Measurements from ENCODE around the gene DLGAP5. TPM values are rescaled to one million over a fixed set of nuclear protein-coding genes. Genes with fewer than 3 reads are reported as not detected.

The DLGAP5 gene
- total RNA-seq, 6 experiments from 2014 or later = 21.8 to 58.3 (median 52.5) TPM

DNA sequence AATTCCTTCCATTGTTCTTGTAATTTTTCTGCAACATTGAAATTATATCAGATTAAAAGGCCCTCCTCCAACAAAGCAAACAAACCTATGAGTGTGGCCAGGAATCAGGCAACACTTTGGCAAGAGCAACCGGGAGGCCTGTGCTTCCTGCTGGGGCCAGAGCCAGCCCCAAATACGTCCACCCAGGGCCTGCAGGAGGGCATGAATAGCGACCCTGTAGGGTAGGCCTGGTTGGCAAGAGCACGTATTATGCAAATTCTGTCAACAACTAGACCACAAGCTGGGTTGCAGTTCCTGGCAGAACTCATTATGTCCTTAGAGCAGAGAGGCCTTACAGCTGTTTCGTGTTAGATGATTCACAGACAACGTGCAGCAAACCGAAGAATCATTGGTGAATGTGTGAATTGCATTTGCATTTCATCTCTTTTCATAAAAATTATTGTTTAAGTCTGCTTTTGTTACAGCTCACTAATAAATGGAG is 89.2 kb downstream of the DLGAP5 start:
- Mint-ChIP-seq H3K27ac (peak overlapping the region; percentile 99), H3K9me3 (peaks cover 18% of the 10 kb centered on the region), H3K36me3 (ENCODE audit: low read depth) (peaks cover 10% of the 10 kb centered on the region), H3K27me3 (ENCODE audit: insufficient read depth) (no peaks in the 10 kb centered on the region; the same call in 1 of the 2 replicates), H3K4me3 (peak overlapping the region; percentile 82), H3K4me1 (ENCODE audit: low read depth) (peaks cover 44% of the 10 kb centered on the region)
- DNase-seq = peak; percentile 95
- TF ChIP-seq, protein P1, sequence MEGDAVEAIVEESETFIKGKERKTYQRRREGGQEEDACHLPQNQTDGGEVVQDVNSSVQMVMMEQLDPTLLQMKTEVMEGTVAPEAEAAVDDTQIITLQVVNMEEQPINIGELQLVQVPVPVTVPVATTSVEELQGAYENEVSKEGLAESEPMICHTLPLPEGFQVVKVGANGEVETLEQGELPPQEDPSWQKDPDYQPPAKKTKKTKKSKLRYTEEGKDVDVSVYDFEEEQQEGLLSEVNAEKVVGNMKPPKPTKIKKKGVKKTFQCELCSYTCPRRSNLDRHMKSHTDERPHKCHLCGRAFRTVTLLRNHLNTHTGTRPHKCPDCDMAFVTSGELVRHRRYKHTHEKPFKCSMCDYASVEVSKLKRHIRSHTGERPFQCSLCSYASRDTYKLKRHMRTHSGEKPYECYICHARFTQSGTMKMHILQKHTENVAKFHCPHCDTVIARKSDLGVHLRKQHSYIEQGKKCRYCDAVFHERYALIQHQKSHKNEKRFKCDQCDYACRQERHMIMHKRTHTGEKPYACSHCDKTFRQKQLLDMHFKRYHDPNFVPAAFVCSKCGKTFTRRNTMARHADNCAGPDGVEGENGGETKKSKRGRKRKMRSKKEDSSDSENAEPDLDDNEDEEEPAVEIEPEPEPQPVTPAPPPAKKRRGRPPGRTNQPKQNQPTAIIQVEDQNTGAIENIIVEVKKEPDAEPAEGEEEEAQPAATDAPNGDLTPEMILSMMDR (IDR thresholded peaks at IDR 0.05) = no peak

DNA sequence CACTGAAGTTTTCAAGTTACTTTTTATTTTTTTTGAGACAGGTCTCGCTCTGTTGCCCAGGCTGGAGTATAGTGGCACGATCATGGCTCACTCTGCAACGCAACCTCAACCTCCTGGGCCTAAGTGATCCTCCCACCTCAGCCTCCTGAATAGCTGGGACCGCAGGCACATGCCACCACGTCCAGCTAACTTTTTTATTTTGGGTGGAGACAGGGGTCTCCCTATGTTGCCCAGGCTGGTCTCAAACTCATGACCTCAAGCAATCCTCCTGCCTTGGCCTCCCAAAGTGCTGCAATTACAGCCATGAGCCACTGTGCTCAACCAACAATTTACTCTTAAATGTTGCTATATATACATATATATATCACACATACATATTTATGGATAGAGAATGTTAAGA is 89.7 kb downstream of the DLGAP5 start:
- H3K27ac Mint-ChIP-seq = peak overlapping the region; percentile 99

DNA sequence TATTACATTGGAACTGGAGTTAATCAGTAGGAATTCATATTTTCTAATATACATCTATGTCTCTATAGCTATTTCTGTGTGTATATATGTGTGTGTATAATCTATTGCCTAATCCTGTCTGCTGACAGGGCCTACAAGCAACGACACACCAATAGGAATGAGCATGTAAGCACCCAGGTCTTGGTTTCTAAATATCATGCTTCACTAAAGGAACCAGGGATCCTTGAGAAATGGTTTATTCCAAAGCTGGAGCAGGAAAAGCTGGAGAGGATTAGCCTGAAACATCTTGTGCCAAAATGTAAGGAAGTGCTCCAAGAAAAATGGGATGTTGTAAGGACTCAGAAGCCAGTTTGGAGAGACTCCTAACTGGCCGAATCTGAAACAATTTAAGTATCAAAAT is 91.6 kb downstream of the DLGAP5 start:
- H3K9me3 Mint-ChIP-seq = peaks cover 12% of the 10 kb centered on the region

More for the DNA sequence above, 89.7 kb downstream of the DLGAP5 start:
- DNase-seq = no peak
- peaks cover 18% of the 10 kb centered on the region for H3K9me3 Mint-ChIP-seq
- TF ChIP-seq, protein P1 (IDR thresholded peaks at IDR 0.05) = no peak; the same call in 1 of the 2 replicates
- H3K36me3 Mint-ChIP-seq (ENCODE audit: low read depth) = peaks cover 10% of the 10 kb centered on the region
- H3K4me1 Mint-ChIP-seq (ENCODE audit: low read depth) = peaks cover 43% of the 10 kb centered on the region
- H3K27me3 Mint-ChIP-seq (ENCODE audit: insufficient read depth) = peaks cover 1% of the 10 kb centered on the region; the same call in 1 of the 2 replicates
- H3K4me3 Mint-ChIP-seq = no peak overlapping the region

DNA sequence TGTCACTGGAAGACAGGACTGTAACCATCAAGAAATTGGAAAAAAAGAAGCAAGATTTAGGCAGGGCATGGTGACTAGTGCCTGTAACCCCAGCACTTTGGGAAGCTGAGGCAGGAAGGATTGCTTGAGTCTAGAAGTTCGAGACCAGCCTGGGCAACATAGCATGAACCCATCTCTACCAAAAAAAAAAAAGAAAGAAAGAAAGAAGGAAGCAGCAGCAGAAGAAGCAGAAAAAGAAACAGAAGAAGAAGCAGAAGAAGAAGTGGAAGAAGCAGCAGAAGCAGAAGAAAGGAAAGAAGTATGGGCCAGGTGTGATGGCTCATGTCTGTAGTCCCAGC is 92.9 kb downstream of the DLGAP5 start:
- no peak overlapping the region for H3K4me3 Mint-ChIP-seq
- peaks cover 1% of the 10 kb centered on the region; the same call in 1 of the 2 replicates for H3K27me3 Mint-ChIP-seq (ENCODE audit: insufficient read depth)
- 0 out of 2 replicates have a peak, but pooled peaks cover under 1% of the 10 kb centered on the region for H3K36me3 Mint-ChIP-seq (ENCODE audit: low read depth)
- peaks cover 33% of the 10 kb centered on the region for H3K4me1 Mint-ChIP-seq (ENCODE audit: low read depth)
- no peak for DNase-seq
- TF ChIP-seq, protein P1 (IDR thresholded peaks at IDR 0.05) = no peak
- no peak overlapping the region for H3K27ac Mint-ChIP-seq
- H3K9me3 Mint-ChIP-seq = no peaks in the 10 kb centered on the region; the same call in 1 of the 2 replicates

More for the DNA sequence above, 91.6 kb downstream of the DLGAP5 start:
- Mint-ChIP-seq H3K4me1 (ENCODE audit: low read depth) (peaks cover 38% of the 10 kb centered on the region), H3K27ac (no peak overlapping the region), H3K27me3 (ENCODE audit: insufficient read depth) (peaks cover 1% of the 10 kb centered on the region; the same call in 1 of the 2 replicates), H3K4me3 (no peak overlapping the region), H3K36me3 (ENCODE audit: low read depth) (peaks cover 10% of the 10 kb centered on the region)
- no peak for DNase-seq
- TF ChIP-seq, protein P1 (IDR thresholded peaks at IDR 0.05) = no peak

Other genes with a start within 250 kb of the DLGAP5 start
- gene WDHD1, start 164.5 kb downstream of the DLGAP5 start, total RNA-seq (2021; fragmentation: NEBNext Ultra II Directional; extraction: Animal tissue kit (Norgen Biotek cat#: 25700)) = 10 to 100 TPM in 5 of 6 experiments, 1 to 10 TPM in 1; 9.8 to 20.3 (median 17.8) TPM
- 10 to 100 TPM; 22.1 to 26.2 (median 23.6) TPM for gene SOCS4, start 164.3 kb downstream of the DLGAP5 start, total RNA-seq (2021; fragmentation: NEBNext Ultra II Directional; extraction: Animal tissue kit (Norgen Biotek cat#: 25700))
- gene MAPK1IP1L, start 139.9 kb downstream of the DLGAP5 start, total RNA-seq (2021; fragmentation: NEBNext Ultra II Directional; extraction: Animal tissue kit (Norgen Biotek cat#: 25700)) = 100 to 1,000 TPM; 114 to 150 (median 126) TPM
- gene LGALS3, start 62.3 kb downstream of the DLGAP5 start, total RNA-seq (2021; fragmentation: NEBNext Ultra II Directional; extraction: Animal tissue kit (Norgen Biotek cat#: 25700)) = 10 to 100 TPM; 70.1 to 83.0 (median 74.7) TPM
- 10 to 100 TPM; 10.3 to 13.5 (median 11.7) TPM for gene FBXO34, start 79.8 kb upstream of the DLGAP5 start, total RNA-seq (2021; fragmentation: NEBNext Ultra II Directional; extraction: Animal tissue kit (Norgen Biotek cat#: 25700))
- gene ATG14, start 220.2 kb upstream of the DLGAP5 start, total RNA-seq (2021; fragmentation: NEBNext Ultra II Directional; extraction: Animal tissue kit (Norgen Biotek cat#: 25700)) = 1 to 10 TPM; 7.9 to 9.2 (median 8.5) TPM
- gene TBPL2, start 249.0 kb upstream of the DLGAP5 start, total RNA-seq (2021; fragmentation: NEBNext Ultra II Directional; extraction: Animal tissue kit (Norgen Biotek cat#: 25700)) = not detected